ENCODE results near the gene NOVA2.

Gene NOVA2, protein sequence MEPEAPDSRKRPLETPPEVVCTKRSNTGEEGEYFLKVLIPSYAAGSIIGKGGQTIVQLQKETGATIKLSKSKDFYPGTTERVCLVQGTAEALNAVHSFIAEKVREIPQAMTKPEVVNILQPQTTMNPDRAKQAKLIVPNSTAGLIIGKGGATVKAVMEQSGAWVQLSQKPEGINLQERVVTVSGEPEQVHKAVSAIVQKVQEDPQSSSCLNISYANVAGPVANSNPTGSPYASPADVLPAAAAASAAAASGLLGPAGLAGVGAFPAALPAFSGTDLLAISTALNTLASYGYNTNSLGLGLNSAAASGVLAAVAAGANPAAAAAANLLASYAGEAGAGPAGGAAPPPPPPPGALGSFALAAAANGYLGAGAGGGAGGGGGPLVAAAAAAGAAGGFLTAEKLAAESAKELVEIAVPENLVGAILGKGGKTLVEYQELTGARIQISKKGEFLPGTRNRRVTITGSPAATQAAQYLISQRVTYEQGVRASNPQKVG

GRCh38 chr19:45973553-45974338 is at the start of gene NOVA2:
TSS of gene NOVA2 (minus strand) at chr19:45973865. CDS start at chr19:45973351, 514 bp downstream.
- no peak for DNase-seq

GRCh38 chr19:46023311-46023779 is 49.7 kb upstream of the NOVA2 start:
- no peak for DNase-seq

DNA sequence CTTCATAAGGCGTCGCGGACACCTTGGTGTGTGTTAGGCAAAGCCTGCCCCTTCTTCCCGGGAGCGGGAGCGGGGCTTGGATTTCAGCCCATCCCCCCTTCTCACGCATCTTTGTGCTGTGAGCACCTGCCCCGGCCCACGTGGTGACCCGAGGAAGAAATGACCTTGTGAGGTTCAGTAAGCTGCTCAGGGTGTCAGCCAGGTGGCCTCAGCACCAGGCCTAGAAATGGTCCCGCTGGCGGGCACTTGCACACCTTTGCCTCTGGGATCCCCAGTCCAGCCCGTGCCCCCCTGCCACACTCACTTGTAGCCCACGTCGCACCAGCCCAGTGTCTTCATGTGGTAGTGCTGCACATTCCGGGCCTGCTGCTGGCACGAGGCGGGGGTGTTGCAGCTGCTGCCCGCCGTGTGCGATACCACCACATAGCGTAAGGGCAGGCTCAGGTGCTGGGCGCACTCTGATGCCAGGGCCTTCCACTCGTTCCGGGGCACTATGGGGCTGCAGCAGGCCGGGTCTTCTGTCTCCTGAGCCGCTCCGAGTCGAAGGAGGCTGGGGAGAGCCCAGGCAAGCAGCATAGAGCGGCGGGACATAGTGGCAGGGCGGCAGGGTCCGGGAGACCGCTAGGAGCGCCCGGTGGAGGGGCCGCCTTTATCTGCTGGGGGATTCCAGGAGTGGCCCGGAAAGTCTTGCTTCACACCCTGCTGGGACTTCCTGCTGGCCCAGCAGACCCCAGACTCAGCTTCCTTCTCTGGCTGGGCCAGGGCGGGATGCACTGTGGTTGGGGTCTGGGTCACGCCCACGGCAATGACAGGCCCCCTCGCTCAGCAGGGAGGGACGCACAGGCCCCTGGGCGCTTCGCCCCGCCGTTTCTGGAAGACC is 49.0 kb upstream of the NOVA2 start, which contains the start of gene PGLYRP1:
TSS of gene PGLYRP1 (minus strand) at position 623 of the 880 bp plus-strand sequence. CDS start at position 591, 32 bp downstream.
- DNase-seq, result no peak

DNA sequence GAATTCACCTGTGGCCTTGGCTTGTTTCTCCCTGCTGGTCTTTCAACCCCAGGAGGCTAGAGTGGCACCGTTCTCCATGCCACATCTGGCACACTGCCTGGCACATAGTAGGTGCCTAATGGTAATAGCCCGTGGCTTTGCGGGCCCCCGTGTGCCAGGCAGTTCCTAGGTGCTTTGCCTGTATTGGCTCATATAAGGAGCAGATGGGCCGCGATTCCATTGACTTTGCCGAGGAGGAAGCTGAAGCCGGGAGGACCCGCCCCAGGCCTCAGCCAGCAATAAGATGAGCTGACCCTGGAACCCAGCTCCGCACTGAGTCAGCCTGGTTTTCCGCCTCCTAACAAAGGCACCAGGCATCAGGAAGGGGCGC is 48.4 kb upstream of the NOVA2 start:
- DNase-seq, result no peak

- DNase-seq, result peak; percentile 42
These were observed 47.9 kb upstream of the NOVA2 start for GRCh38 chr19:46021531-46022041.

- no peak for DNase-seq
These were observed 47.1 kb upstream of the NOVA2 start for GRCh38 chr19:46020819-46021125.

DNA sequence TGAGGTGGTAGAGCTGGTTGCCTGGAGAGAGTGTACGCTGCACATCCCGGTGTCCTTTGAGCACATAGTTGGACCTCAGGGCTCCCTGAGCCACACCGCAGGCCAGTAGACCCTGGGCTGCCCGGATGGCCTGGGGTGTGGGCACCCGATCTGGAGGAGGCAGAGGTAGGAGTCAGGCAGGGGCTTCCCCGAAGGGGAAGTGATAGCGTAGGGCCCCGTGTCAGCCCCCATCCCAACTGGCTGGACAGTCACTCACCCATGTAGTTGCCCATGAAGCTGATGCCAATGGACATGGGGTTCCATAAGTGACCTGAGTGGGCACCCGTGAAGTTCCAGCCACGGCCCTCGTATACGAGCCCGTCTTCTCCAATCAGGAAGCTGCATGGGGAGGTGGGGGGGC is 45.6 kb upstream of the NOVA2 start:
- DNase-seq, result no peak

DNA sequence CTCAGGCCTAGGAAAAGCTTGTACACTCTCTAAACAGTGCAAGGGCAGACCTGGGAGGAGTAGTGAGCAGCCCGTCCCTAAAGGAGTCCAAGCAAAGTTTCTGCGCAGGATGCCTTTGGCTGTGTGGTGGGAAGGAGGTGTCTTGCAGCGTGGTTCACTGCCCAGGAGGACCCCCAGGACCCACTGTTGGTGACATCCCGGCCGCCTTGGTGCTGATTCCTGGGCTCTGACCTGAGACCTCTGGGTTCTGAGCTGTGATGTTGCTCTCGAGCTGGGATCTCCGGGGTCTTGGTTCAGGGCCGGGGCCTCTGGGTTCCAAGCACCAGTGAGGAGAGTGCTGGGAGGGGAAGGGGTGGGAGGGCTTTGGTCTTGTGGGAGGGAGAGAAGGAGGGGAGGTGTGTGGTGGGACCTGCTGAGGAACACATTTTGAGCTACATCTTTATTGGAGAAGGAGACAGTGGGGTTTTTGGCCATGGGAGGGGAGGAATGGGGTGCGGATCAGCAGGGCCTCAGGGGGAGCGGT is 45.1 kb upstream of the NOVA2 start:
- DNase-seq, result no peak

DNA sequence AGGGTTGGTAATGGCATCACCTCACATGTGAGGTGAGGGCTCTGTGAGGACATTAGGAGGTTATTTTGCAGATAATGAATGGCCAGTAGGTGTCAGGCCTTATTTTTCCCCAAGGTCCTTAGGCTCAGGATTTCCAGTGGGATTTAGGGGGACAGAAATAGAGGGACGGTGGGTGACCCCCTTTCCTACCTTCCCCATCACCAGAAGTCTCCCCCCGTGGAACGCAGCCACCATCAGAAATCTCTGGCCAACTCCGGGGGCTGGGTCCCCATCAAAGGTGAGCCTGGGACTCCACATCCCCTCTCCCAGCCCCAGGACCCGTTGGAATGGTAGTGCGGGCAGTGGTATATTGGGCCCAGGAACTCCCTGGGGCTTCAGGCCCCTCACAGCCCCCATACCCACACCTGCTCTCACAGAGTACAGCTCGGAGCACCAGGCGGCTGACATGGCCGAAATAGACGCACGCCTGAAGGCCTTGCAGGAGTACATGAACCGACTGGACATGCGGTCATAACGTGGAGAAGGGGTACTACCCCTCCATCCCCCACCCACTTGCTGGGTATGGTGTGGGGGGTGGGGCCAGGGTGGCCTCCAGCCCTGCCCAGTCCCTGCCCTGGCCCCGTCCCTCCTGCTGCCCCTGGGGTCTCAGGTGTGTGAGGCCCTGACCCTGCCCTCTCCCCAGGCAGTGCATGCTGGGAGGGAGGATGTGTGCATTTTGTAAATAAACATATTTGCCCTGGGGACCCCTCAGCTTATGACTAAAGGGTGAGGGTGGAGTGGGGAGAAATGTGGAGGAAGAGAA is 44.4 kb upstream of the NOVA2 start:
- DNase-seq, result no peak

GRCh38 chr19:46017095-46017429 is 43.4 kb upstream of the NOVA2 start:
- DNase-seq, result no peak

GRCh38 chr19:46016426-46017094 is 42.9 kb upstream of the NOVA2 start:
- DNase-seq, result peak; percentile 91

DNA sequence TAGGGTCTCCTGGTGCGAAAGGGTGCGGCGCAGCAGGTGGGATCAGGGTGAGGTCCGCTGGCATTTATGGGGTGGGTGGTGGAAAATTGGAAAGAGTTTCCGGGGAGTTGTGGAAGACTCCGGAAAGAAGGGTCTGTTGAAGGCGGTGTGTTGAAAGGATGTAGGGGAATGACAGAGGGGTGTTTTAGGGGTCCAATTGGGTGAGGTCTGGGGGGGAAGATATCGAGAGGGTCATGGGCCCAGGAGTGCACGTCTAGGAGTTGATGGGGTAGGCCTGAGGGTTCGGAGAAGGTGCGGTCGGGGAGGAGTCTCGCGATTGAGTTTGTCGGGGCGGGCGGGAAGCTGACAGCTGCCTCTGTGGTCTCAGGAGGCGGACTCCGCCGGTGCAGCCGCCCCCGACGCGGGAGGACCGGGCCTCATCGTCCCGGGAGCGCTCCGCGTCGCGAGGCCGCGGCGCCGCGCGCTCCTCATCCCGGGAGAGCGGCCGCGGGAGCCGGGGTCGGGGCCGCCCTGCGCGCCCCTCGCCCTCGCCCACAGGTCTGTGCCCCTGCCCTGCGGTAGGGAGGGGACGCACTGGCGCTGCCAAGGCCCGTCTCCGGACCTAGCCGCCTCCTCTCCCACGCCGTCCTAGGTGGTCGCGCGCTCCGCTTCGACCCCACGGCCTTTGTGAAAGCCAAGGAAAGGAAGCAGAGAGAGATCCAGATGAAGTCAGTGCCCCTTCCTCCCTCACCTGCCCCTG is 42.2 kb upstream of the NOVA2 start:
- no peak for DNase-seq

- DNase-seq, result peak; percentile 75
These were observed 41.4 kb upstream of the NOVA2 start for GRCh38 chr19:46014941-46015686.

DNA sequence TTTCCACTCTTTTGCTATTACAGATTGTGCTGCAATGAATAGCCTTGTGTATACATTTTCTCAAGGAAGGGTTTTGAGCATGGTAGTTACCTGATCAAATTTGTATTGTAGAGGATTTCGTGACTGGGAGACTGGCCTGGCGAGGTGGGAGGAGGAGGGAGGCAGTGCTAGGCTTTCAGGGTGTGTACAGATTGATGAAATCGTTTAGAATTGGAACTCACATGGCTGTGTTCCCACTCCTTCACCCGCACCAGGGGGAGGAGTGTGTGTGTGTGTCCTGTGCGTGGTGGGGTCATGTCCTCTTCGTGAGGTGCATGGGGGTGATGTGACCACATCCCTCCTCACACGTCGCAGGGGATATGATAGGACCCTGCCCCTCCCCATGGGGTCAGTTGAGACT is 40.9 kb upstream of the NOVA2 start:
- DNase-seq, result no peak

DNA sequence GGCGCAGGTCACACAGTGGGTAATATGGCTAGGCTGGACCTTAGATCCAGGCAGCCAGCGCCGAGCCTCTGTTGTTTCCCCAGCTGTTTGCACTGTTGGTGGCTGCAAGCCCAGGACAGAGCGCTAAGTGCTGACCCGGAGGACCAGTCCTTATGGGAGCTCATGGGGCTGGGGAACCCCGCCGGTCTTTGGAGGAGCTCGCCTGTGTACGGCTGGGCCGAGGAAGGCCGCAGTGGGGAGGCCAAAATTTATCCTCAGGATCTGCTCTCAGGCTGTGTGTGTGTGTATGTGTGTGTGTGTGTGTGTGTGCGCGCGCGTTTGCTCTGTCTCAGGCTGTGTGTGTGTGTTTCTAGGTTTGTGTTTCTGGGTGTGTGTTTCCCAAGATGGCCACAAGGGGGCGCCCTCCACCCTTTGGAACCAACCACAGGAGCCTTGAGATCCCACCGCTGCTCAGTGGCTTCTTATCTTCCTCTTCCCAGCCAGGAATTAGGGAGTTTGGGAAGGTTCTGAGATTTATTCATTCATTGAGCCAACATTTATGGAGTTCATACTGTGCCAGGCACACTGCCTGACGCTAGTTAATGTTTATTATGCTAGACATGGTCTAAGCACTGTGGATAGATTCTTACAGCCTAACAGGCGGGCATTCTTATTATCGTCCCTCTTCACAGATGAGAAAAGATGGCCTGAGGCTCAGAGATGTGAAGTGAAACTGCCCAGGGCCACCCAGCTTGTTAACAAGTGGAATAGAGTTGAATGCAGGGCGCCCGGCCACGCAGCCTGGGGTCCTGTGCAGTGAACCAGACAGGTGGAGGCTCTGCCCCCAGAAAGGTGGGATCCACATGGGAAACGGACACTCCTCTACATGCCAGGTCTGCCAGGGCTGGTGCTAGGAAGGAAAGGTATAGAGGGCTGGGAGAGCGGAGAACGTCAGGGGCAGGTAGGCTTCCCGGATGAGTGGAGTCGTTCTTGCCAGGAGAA is 36.2 kb upstream of the NOVA2 start:
- peak; percentile 38 for DNase-seq

- no peak for DNase-seq
These were observed 32.7 kb upstream of the NOVA2 start for GRCh38 chr19:46006411-46006810.

GRCh38 chr19:46002678-46003275 is 29.1 kb upstream of the NOVA2 start:
- no peak for DNase-seq
